Right atrium auricular region (tissue), 2 donors: ENCODE measurements around the gene PRKCI. TPM values are rescaled to one million over a fixed set of nuclear protein-coding genes. Genes with fewer than 3 reads are reported as not detected.

ENCODE experiments used
- DNase-seq: peaks from one replicate; pipeline ENCODE4 v3.0.0-alpha.2; 2019; ENCODE audit warnings: low spot score
- H3K27ac ChIP-seq, 2 donors: fragments of 200-600 bp; sonication (generic); 1 replicate in 1 of 2; 2 replicates in 1 of 2; pipeline ENCODE4 v1.5.1; 2016 to 2019
- H3K27me3 ChIP-seq, 2 donors: fragments of 200-600 bp; sonication (generic); one replicate each; pipeline versions ENCODE4 v1.5.1 to v1.6.0; 2017 to 2019
- H3K36me3 ChIP-seq: fragments of 200-600 bp; sonication (generic); one replicate; pipeline ENCODE4 v1.5.1; 2016
- H3K4me1 ChIP-seq, 2 donors: fragments of 200-600 bp; sonication (generic); one replicate each; pipeline versions ENCODE4 v1.5.1 to v1.6.0; 2017 to 2019
- H3K4me3 ChIP-seq, 2 donors: fragments of 200-600 bp; sonication (generic); 1 replicate in 1 of 2; 2 replicates in 1 of 2; pipeline ENCODE4 v1.5.1; 2017 to 2019; ENCODE audit warnings: mild to moderate bottlenecking in 1 of 2, moderate library complexity in 1 of 2
- H3K9me3 ChIP-seq, 2 donors: fragments of 200-600 bp; sonication (generic); one replicate each; pipeline ENCODE4 v1.5.1; 2019
- total RNA-seq, 2 donors: library from RNA; depleted of rRNA; stranded (reverse); fragments of >200 nt; gene quantifications; one replicate each; pipeline ENCODE4 v1.1.0, GENCODE V29; 2016
- TF ChIP-seq, protein P1 (sequence below), 2 donors: fragments of 200-600 bp; sonication (generic); IDR thresholded peaks; one replicate each; pipeline ENCODE4 v1.5.1; 2019; ENCODE audit warnings: antibody characterized with exemption in 2 of 2

PRKCI gene
- 10 to 100 TPM; 17.4 to 20.0 TPM for total RNA-seq

DNA sequence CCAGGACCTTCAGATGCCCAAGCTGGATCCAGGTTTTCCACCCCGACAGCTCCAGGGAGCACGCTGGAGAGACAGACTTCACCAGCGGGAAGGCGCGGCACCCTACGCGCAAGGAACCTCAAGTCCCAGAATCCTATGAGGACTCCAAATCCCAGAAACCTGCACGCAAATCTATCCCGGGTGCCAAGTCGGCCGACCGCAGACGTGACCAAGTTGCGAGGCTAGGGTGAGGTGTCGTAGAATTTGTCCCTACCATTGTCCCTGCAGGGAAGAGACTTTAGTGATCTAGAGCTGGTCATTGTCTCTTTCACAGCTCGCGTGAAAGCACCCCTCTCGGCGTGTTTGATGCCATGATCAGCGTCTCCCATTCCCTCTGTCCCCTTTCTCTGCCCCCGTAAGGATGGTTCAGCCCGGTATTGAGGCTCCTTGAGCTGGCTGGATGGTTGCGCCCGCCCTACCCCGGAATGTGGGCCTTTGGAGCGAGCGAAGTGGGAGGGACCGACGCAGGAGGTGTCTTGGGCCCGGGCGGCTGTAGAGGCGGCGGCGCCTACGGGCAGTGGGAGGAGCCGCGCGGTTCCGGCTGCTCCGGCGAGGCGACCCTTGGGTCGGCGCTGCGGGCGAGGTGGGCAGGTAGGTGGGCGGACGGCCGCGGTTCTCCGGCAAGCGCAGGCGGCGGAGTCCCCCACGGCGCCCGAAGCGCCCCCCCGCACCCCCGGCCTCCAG is at the start of gene PRKCI:
TSS of gene PRKCI (plus strand) at position 501 of the 723 bp plus-strand sequence. CDS start 246 bp downstream, outside the sequence.
- Histone ChIP-seq H3K4me1 (peaks cover 0 to 8% of the 10 kb centered on the region in 2 donors), H3K27me3 (no peaks in the 10 kb centered on the region), H3K9me3 (peaks cover 0 to 9% of the 10 kb centered on the region in 2 donors), H3K36me3 (no peaks in the 10 kb centered on the region), H3K27ac (peak within 1 kb of the TSS; percentile 90 to 93), H3K4me3 (peak within 1 kb of the TSS; percentile 98 to 100)
- peak; percentile 94 for DNase-seq
- TF ChIP-seq, protein P1, sequence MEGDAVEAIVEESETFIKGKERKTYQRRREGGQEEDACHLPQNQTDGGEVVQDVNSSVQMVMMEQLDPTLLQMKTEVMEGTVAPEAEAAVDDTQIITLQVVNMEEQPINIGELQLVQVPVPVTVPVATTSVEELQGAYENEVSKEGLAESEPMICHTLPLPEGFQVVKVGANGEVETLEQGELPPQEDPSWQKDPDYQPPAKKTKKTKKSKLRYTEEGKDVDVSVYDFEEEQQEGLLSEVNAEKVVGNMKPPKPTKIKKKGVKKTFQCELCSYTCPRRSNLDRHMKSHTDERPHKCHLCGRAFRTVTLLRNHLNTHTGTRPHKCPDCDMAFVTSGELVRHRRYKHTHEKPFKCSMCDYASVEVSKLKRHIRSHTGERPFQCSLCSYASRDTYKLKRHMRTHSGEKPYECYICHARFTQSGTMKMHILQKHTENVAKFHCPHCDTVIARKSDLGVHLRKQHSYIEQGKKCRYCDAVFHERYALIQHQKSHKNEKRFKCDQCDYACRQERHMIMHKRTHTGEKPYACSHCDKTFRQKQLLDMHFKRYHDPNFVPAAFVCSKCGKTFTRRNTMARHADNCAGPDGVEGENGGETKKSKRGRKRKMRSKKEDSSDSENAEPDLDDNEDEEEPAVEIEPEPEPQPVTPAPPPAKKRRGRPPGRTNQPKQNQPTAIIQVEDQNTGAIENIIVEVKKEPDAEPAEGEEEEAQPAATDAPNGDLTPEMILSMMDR (IDR thresholded peaks at IDR 0.05) = no peak

DNA sequence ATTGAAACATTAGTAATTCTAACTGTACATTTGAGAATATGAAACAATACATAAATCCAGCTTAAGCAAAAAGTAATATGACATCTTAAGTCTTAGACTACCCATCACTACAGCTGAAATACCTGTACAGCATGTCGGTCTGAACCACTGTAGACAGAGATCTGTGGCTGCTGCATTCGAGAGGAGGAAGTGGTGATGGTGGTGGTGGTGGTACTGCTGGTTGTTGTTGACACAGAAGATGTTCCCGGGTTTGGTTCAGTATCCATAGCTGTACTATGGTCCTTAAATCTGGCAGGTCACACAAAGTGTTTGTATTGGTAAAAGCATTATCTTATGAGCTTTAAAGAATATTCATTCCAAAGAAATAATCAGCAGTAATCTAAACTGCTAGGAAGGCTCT is 43.6 kb upstream of the PRKCI start:
- no peaks in the 10 kb centered on the region for H3K9me3 ChIP-seq
- no peaks in the 10 kb centered on the region for H3K27me3 ChIP-seq
- TF ChIP-seq, protein P1 (IDR thresholded peaks at IDR 0.05) = no peak
- no peak overlapping the region for H3K4me3 ChIP-seq
- H3K4me1 ChIP-seq = peaks cover 0 to 18% of the 10 kb centered on the region in 2 donors
- no peak for DNase-seq
- H3K36me3 ChIP-seq = peaks cover 43% of the 10 kb centered on the region
- H3K27ac ChIP-seq = no peak overlapping the region

DNA sequence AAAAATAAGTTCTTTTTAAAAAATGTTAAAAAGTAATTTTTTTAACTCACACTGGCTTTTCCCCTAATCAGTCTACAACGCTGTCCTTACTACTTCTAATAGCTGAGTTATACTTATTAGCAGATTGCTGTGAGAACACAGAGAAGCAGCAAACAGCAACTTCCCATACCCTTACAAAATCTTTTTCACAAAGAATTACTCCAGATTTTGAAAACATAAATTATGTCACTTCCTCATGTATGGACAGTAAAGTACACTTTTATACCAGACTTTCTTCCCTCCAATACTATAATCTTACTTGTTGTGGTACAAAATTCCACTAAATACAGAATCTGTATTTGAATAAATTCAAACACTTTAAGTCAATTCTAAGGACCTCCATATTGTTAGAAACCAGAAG is 42.8 kb upstream of the PRKCI start:
- DNase-seq = no peak
- TF ChIP-seq, protein P1 (IDR thresholded peaks at IDR 0.05) = no peak
- Histone ChIP-seq H3K27me3 (no peaks in the 10 kb centered on the region), H3K9me3 (no peaks in the 10 kb centered on the region), H3K4me3 (peak overlapping the region in 1 of 2 donors; percentile 1), H3K4me1 (peaks cover 0 to 18% of the 10 kb centered on the region in 2 donors), H3K36me3 (peaks cover 35% of the 10 kb centered on the region), H3K27ac (peak overlapping the region in 1 of 2 donors; percentile 95)

DNA sequence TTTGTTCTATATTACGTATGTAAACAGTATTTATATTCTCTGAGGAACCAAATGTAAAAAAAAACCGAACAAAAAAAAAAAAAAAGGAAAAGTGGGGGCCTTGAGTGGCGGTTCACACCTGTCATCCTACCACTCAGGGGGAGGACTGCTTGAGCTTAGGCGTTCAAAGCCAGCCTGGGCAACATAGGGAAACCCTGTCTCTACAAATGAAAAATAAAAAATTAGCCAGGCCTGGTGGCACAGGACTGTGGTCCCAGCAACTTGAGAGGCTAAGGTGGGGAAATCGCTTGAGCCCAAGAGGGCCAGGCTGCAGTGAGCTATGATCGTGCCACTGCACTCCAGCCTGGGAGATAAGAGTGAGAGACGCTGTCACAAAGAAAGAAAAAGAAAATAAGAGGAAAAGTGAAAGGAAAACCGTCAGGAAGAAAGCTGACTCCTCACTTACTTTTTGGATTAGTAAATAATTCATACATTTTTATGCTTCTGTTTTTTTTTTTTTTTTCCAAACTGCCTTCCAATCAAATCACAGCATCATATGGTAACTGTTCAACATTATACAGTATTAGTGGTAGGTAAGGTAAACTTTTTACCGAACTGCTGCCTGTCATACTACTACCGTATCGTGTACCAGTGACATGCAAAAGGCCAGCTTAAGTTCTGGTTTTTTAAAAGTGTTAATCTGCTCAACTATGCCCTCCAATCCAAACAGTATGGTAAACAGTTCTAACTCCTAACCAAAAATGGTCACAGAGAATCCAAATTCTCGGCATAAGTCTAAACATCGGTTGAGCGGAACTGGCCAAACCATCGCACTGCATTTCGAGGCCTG is 41.9 kb upstream of the PRKCI start:
- Histone ChIP-seq H3K36me3 (peaks cover 26% of the 10 kb centered on the region), H3K27me3 (no peaks in the 10 kb centered on the region), H3K9me3 (no peaks in the 10 kb centered on the region), H3K4me3 (peak overlapping the region; percentile 84 to 87), H3K4me1 (peaks cover 0 to 18% of the 10 kb centered on the region in 2 donors), H3K27ac (peak overlapping the region; percentile 95 to 98)
- TF ChIP-seq, protein P1 (IDR thresholded peaks at IDR 0.05) = no peak
- DNase-seq = no peak

DNA sequence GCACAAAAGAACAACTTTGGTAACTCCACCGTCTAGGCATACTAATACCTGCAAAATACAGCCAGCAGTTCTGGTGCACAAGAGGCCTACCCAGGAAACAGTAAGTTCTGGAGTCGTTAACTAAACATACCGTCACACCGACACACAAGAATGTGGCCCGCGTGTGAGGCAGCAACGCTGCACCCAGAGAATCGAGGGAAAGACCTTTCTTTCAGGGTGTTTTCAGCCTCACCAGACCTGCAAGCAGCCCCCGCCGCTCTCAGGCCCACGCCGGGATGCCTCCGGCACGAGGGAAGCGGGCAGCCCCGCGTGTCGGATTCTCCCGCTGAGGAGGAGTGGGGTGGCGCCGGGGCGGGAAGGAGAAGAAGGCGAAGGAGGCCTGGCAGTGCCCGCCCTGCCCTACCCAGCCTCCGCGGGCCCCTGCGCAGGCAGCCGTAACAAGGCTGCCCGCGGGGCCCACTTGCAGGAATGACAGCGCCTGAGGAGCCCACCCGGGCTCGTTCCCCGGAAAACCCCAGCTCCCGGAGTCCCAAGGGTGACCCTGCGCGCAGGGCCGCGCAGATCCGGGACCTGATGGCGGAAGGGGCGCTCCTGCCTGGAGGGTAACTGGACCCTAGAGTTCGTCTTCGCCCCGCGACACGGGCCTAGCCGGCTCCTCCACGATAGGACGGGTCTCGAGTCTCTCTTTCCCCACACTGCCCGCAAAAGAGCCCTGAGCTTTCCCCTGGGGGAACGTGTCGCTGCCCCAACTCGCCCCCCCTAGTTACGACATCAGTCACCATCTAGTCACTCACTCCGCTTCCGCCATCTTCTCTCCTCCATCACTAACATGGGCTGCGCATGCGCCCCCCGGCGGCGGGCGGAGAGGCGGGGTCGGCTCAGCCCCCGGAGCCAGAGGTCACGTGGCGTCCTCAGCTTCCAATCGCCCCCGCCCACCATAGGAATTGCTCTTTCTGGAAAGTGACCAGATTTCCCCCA is 41.0 kb upstream of the PRKCI start, which contains the start of gene PHC3:
TSS of gene PHC3 (minus strand) at position 826 of the 978 bp plus-strand sequence. CDS start at position 808, 18 bp downstream.
- peak; percentile 94 for DNase-seq
- Histone ChIP-seq H3K27me3 (no peaks in the 10 kb centered on the region), H3K36me3 (peaks cover 24% of the 10 kb centered on the region), H3K4me3 (peak within 1 kb of the TSS; percentile 84 to 87), H3K27ac (peak within 1 kb of the TSS; percentile 95 to 98), H3K4me1 (peaks cover 0 to 18% of the 10 kb centered on the region in 2 donors), H3K9me3 (no peaks in the 10 kb centered on the region)
- TF ChIP-seq, protein P1 (IDR thresholded peaks at IDR 0.05) = peak in 1 of 2 donors; percentile 34
